ENCODE measurements around the gene MAP2K2. TPM values are rescaled to one million over a fixed set of nuclear protein-coding genes. Genes with fewer than 3 reads are reported as not detected.

The MAP2K2 gene
- total and polyA plus RNA-seq, 12 donors: 91.5 to 288 (median 116) TPM

- WGBS, 2 donors: 87 to 88% methylated on average over 13 of the region's 13 CpGs
- Histone ChIP-seq H3K4me3 (no peak overlapping the region), H3K27me3 (no peaks in the 10 kb centered on the region), H3K9me3 (no peaks in the 10 kb centered on the region), H3K36me3 (peaks cover 0 to 60% (median 6%) of the 10 kb centered on the region in 9 donors), H3K4me1 (peaks cover 13 to 47% (median 35%) of the 10 kb centered on the region in 9 donors), H3K27ac (no peak overlapping the region)
- DNase-seq: no peak
- no peak for TF ChIP-seq CTCF (IDR thresholded peaks at IDR 0.05)
- intact Hi-C loops (cut with DNase I): loop anchor here in 4 of 10 donors (5.0 to 10.0 kb wide), 5 partner anchors 42 to 132 kb away; partner anchors contain the start of genes EEF2 (in 1 of the 4) and PIAS4 (in 1 of the 4)
- no peak for ATAC-seq
These were observed 4.2 kb downstream of the MAP2K2 start for GRCh38 chr19:4119763-4120162.

GRCh38 chr19:4115818-4116385 is 8.0 kb downstream of the MAP2K2 start:
- Histone ChIP-seq H3K36me3 (peaks cover 0 to 96% (median 19%) of the 10 kb centered on the region in 9 donors), H3K4me1 (peaks cover 6 to 46% (median 32%) of the 10 kb centered on the region in 9 donors), H3K9me3 (no peaks in the 10 kb centered on the region), H3K27me3 (no peaks in the 10 kb centered on the region), H3K27ac (peak overlapping the region in 8 of 10 donors; percentile 19 to 75 (median 44)), H3K4me3 (no peak overlapping the region)
- 76 to 80% methylated on average over 13 of the region's 13 CpGs for WGBS, 2 donors
- DNase-seq (no peak), ATAC-seq (peak in 2 of 8 donors; percentile 3 to 6)
- TF ChIP-seq CTCF (IDR thresholded peaks at IDR 0.05): no peak
- intact Hi-C loops (cut with DNase I): loop anchor here in 2 of 10 donors (5.0 to 10.0 kb wide), 2 partner anchors 44 to 121 kb away; no protein-coding TSS in a partner anchor

- TF ChIP-seq CTCF (IDR thresholded peaks at IDR 0.05): peak in 4 of 9 donors; percentile 11 to 31 (median 22)
- peak; percentile 64 to 86 (median 80) for ATAC-seq
- Histone ChIP-seq H3K4me3 (peak overlapping the region in 2 of 10 donors; percentile 7 to 23), H3K27me3 (no peaks in the 10 kb centered on the region), H3K36me3 (peaks cover 0 to 97% (median 21%) of the 10 kb centered on the region in 9 donors), H3K9me3 (no peaks in the 10 kb centered on the region), H3K27ac (peak overlapping the region in 9 of 10 donors; percentile 29 to 75 (median 58)), H3K4me1 (peaks cover 6 to 40% (median 26%) of the 10 kb centered on the region in 9 donors)
- intact Hi-C loops (cut with DNase I): loop anchor here in 2 of 10 donors (5.0 to 10.0 kb wide), 2 partner anchors 43 to 120 kb away; no protein-coding TSS in a partner anchor
- DNase-seq: peak; percentile 48 to 58
- 56 to 59% methylated on average over 27 of the region's 27 CpGs for WGBS, 2 donors
These were observed 8.7 kb downstream of the MAP2K2 start for GRCh38 chr19:4115050-4115817.

GRCh38 chr19:4114181-4114580 is 9.7 kb downstream of the MAP2K2 start:
- Histone ChIP-seq H3K4me3 (no peak overlapping the region), H3K9me3 (no peaks in the 10 kb centered on the region), H3K27me3 (no peaks in the 10 kb centered on the region), H3K36me3 (peaks cover 0 to 98% (median 31%) of the 10 kb centered on the region in 9 donors), H3K4me1 (peaks cover 6 to 37% (median 30%) of the 10 kb centered on the region in 9 donors), H3K27ac (peak overlapping the region in 2 of 10 donors; percentile 36 to 75)
- no peak for TF ChIP-seq CTCF (IDR thresholded peaks at IDR 0.05)
- no peak for ATAC-seq
- WGBS, 2 donors: 90 to 91% methylated on average over 19 of the region's 19 CpGs
- DNase-seq: no peak
- intact Hi-C loops (cut with DNase I): loop anchor here in 2 of 10 donors (5.0 to 10.0 kb wide), 2 partner anchors 37 to 119 kb away; no protein-coding TSS in a partner anchor

All from heart right ventricle (tissue), 16 donors.